GM12873 (cell line): ENCODE results near the gene TRIM63.

Source experiments
- CTCF ChIP-seq: IDR thresholded peaks from 2 replicates; pipeline ENCODE4 v1.5.1; 2012; ENCODE audit warnings: low read depth, mild to moderate bottlenecking, moderate library complexity, low read length, control low read depth; ENCODE audit not compliant: insufficient read depth; ENCODE audit errors: missing control alignments

The TRIM63 gene

GRCh38 chr1:26043765-26044164 lies 23.7 kb downstream of the TRIM63 start:
- no peak for TF ChIP-seq CTCF

- TF ChIP-seq CTCF, result no peak
These were observed 25.5 kb downstream of the TRIM63 start for GRCh38 chr1:26041978-26042377.

DNA sequence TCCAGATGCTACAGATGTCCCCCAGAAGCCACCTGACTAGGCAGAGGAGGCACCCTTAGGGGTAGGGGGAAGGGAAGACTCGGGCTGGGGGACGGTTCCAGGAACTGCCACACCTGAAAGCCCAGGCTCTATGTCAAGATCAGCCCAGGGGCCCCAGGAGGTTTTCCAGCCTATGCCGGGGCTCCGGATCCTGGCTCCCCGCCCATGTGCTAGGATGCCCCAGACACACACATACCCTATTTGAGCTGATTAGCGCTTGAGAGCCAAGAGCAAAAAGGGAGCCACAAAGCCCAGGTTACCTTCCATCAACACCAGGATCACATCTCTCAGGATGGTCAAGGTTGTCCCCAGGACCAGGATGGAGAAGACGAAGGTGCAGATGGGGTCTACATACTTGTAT lies 26.0 kb downstream of the TRIM63 start:
- no peak for TF ChIP-seq CTCF

GRCh38 chr1:26038904-26039303 lies 28.5 kb downstream of the TRIM63 start:
- no peak for TF ChIP-seq CTCF

- TF ChIP-seq CTCF, result no peak
These were observed 29.0 kb downstream of the TRIM63 start for GRCh38 chr1:26038477-26038876.

DNA sequence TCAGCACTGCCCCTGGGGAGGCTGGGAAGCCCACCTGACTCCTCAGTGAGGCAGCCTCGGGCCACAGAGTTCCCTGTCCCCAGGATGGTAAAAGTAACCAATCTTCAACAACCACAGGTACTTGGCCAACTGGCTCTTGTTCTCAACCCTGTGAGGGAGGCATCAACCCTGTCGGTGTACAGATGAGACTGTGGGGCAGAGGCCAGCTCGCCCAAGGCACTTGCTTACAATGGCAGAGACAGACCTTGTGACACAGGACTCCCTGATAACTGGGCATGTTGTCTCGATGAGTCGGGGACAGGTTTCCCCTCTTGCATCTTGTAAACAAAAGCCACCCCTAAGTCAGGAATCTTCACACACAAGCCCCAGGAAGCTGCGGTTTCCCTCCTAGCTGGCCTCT lies 29.5 kb downstream of the TRIM63 start:
- no peak for TF ChIP-seq CTCF

DNA sequence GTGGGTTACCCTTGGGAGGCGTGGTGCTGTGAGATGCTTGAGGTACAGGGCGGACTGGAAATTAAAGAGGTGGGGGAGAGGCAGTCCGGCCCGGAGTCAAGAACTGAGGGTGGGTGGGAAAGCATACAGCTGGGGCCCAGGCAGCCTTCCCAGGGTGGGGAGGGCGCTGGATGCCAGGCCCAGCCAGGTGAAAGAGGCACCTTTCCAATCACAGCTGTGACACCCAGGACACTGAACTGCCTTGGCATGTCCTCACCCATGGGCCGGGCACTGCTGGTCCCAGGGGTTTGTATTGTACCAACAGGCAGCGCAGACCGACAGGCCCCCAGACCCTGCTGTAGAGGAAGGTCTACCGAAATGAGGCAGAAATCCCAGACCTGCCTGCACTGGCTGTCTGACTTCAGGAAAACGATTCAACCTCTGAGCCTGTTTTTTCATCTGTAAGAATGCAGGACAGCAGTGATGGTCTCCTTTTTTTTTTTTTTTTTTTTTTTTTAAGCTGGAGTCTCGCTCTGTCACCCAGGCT lies 30.6 kb downstream of the TRIM63 start:
- TF ChIP-seq CTCF, result no peak
